MG63 (cell line): ENCODE data around the gene ZBTB11. TPM values are rescaled to one million over a fixed set of nuclear protein-coding genes. Genes with fewer than 3 reads are reported as not detected.
A peak's percentile ranks its signal among the peaks of the same experiment; 100 is the strongest.
"Not testable (repeated sequence)": the region's sequence is repeated elsewhere in the genome, so short reads cannot be mapped to it uniquely, and the experiment has no call there.

Experiments used
- DNase-seq: peaks from one replicate; pipeline ENCODE4 v3.0.0-alpha.2; 2020
- H3K27me3 ChIP-seq: fragments of 250-450 bp; sonication (Bioruptor Pico); 2 replicates; pipeline ENCODE4 v1.5.1; 2020; ENCODE audit warnings: mild to moderate bottlenecking, moderate library complexity
- H3K36me3 ChIP-seq: fragments of 250-450 bp; sonication (Bioruptor Pico); 2 replicates; pipeline ENCODE4 v1.5.1; 2020; ENCODE audit warnings: mild to moderate bottlenecking, moderate library complexity
- H3K4me3 ChIP-seq: fragments of 250-450 bp; sonication (Bioruptor Pico); 2 replicates; pipeline ENCODE4 v1.5.1; 2020; ENCODE audit warnings: mild to moderate bottlenecking, moderate library complexity
- H3K9me3 ChIP-seq: fragments of 250-450 bp; sonication (Bioruptor Pico); 2 replicates; pipeline ENCODE4 v1.5.1; 2020; ENCODE audit warnings: mild to moderate bottlenecking, moderate library complexity
- total RNA-seq: library from RNA; depleted of rRNA; stranded (reverse); fragments of >200 nt; shearing (Covaris generic); gene quantifications from 2 replicates; pipeline ENCODE4 v1.2.3, GENCODE V29; 2014; ENCODE audit warnings: low replicate concordance; rRNA removed

ZBTB11 gene
- 22.0 and 41.2 TPM in 2 replicates for total RNA-seq

- no peaks in the 10 kb centered on the region for H3K27me3 ChIP-seq
- H3K36me3 ChIP-seq = peaks cover 38% of the 10 kb centered on the region
- DNase-seq = peak; percentile 100
- no peaks in the 10 kb centered on the region for H3K9me3 ChIP-seq
- H3K4me3 ChIP-seq = peak within 1 kb of the TSS; percentile 95
Measured at GRCh38 chr3:101676765-101677435, at the start of gene ZBTB11. TSS of gene ZBTB11 (minus strand) at chr3:101677132. CDS start at chr3:101676914, 218 bp downstream.

- no peaks in the 10 kb centered on the region for H3K27me3 ChIP-seq
Measured at GRCh38 chr3:101725890-101726275, 49.0 kb upstream of the ZBTB11 start.

GRCh38 chr3:101725194-101725889 lies 48.4 kb upstream of the ZBTB11 start:
- Histone ChIP-seq H3K4me3 (peak overlapping the region; percentile 80), H3K9me3 (no peaks in the 10 kb centered on the region), H3K27me3 (no peaks in the 10 kb centered on the region), H3K36me3 (peaks cover 27% of the 10 kb centered on the region)
- peak; percentile 22 for DNase-seq

More at GRCh38 chr3:101725890-101726275, 49.0 kb upstream of the ZBTB11 start:
- Histone ChIP-seq H3K4me3 (peak overlapping the region; percentile 80), H3K36me3 (peaks cover 32% of the 10 kb centered on the region), H3K9me3 (no peaks in the 10 kb centered on the region)
- DNase-seq = no peak

- peak; percentile 96 for DNase-seq
- peaks cover 24% of the 10 kb centered on the region for H3K36me3 ChIP-seq
- peak within 1 kb of the TSS; percentile 80 for H3K4me3 ChIP-seq
- H3K27me3 ChIP-seq = no peaks in the 10 kb centered on the region
- H3K9me3 ChIP-seq = no peaks in the 10 kb centered on the region
Measured at GRCh38 chr3:101724329-101725193, 47.6 kb upstream of the ZBTB11 start, which contains the start of gene CEP97. TSS of gene CEP97 (plus strand) at chr3:101724614. CDS start at chr3:101724677, 63 bp downstream.

GRCh38 chr3:101722394-101723173 lies 45.7 kb upstream of the ZBTB11 start:
- no peak overlapping the region for H3K4me3 ChIP-seq
- H3K9me3 ChIP-seq = no peaks in the 10 kb centered on the region
- H3K36me3 ChIP-seq = peaks cover 13% of the 10 kb centered on the region
- no peaks in the 10 kb centered on the region for H3K27me3 ChIP-seq
- DNase-seq = no peak

- peak; percentile 23 for DNase-seq
- Histone ChIP-seq H3K27me3 (no peaks in the 10 kb centered on the region), H3K4me3 (no peak overlapping the region), H3K36me3 (no peaks in the 10 kb centered on the region), H3K9me3 (no peaks in the 10 kb centered on the region)
Measured at GRCh38 chr3:101720851-101721840, 44.2 kb upstream of the ZBTB11 start.

GRCh38 chr3:101719604-101720185 lies 42.8 kb upstream of the ZBTB11 start:
- Histone ChIP-seq H3K36me3 (no peaks in the 10 kb centered on the region), H3K4me3 (no peak overlapping the region), H3K27me3 (no peaks in the 10 kb centered on the region), H3K9me3 (no peaks in the 10 kb centered on the region)
- DNase-seq = no peak

GRCh38 chr3:101718455-101718854 lies 41.5 kb upstream of the ZBTB11 start:
- no peaks in the 10 kb centered on the region for H3K27me3 ChIP-seq
- H3K36me3 ChIP-seq = no peaks in the 10 kb centered on the region
- no peaks in the 10 kb centered on the region for H3K9me3 ChIP-seq
- no peak for DNase-seq
- H3K4me3 ChIP-seq = no peak overlapping the region

- no peaks in the 10 kb centered on the region; the same call in 1 of the 2 replicates for H3K27me3 ChIP-seq
- H3K9me3 ChIP-seq = no peaks in the 10 kb centered on the region
- no peak for DNase-seq
- no peak overlapping the region for H3K4me3 ChIP-seq
- H3K36me3 ChIP-seq = no peaks in the 10 kb centered on the region
Measured at GRCh38 chr3:101709126-101709525, 32.2 kb upstream of the ZBTB11 start.

- not testable (repeated sequence) for H3K36me3 ChIP-seq, H3K27me3 ChIP-seq, H3K9me3 ChIP-seq, DNase-seq, H3K4me3 ChIP-seq
Measured at GRCh38 chr3:101704639-101705038, 27.7 kb upstream of the ZBTB11 start.

- H3K9me3 ChIP-seq = no peaks in the 10 kb centered on the region
- no peaks in the 10 kb centered on the region for H3K36me3 ChIP-seq
- no peak for DNase-seq
- no peak overlapping the region for H3K4me3 ChIP-seq
- no peaks in the 10 kb centered on the region for H3K27me3 ChIP-seq
Measured at GRCh38 chr3:101703169-101703568, 26.2 kb upstream of the ZBTB11 start.

GRCh38 chr3:101702726-101703125 lies 25.8 kb upstream of the ZBTB11 start:
- H3K27me3 ChIP-seq = no peaks in the 10 kb centered on the region
- H3K36me3 ChIP-seq = no peaks in the 10 kb centered on the region
- no peak for DNase-seq

GRCh38 chr3:101701696-101702634 lies 25.0 kb upstream of the ZBTB11 start:
- Histone ChIP-seq H3K9me3 (no peaks in the 10 kb centered on the region), H3K4me3 (no peak overlapping the region), H3K36me3 (no peaks in the 10 kb centered on the region), H3K27me3 (no peaks in the 10 kb centered on the region)
- DNase-seq = no peak

More at GRCh38 chr3:101702726-101703125, 25.8 kb upstream of the ZBTB11 start:
- Histone ChIP-seq H3K4me3 (no peak overlapping the region), H3K9me3 (no peaks in the 10 kb centered on the region)

- Histone ChIP-seq H3K4me3 (no peak overlapping the region), H3K36me3 (no peaks in the 10 kb centered on the region), H3K9me3 (no peaks in the 10 kb centered on the region), H3K27me3 (no peaks in the 10 kb centered on the region)
- no peak for DNase-seq
Measured at GRCh38 chr3:101695779-101696372, 18.9 kb upstream of the ZBTB11 start.
